HG03060 (cell line): ENCODE measurements around the gene DPYSL5.

ENCODE experiments used
- ATAC-seq: cut with Tn5 transposase; IDR thresholded peaks from one replicate; pipeline ENCODE4 v1.9.1; 2021; ENCODE audit warnings: low read depth, moderate number of reproducible peaks; ENCODE audit not compliant: unreplicated experiment

DPYSL5 gene

DNA sequence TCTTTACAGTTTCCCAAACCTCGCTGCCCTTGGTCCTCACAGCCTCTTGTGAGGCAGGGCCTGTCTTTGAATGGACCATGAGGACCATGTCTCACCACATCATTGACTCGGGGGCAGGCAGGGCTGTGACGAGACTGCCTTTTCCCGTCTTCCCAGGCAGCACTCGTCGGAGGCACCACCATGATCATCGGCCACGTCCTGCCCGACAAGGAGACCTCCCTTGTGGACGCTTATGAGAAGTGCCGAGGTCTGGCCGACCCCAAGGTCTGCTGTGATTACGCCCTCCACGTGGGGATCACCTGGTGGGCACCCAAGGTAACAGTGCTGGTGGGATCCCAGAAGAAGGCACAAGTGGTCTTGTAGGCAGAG is 76.8 kb downstream of the DPYSL5 start:
- ATAC-seq = no peak

DNA sequence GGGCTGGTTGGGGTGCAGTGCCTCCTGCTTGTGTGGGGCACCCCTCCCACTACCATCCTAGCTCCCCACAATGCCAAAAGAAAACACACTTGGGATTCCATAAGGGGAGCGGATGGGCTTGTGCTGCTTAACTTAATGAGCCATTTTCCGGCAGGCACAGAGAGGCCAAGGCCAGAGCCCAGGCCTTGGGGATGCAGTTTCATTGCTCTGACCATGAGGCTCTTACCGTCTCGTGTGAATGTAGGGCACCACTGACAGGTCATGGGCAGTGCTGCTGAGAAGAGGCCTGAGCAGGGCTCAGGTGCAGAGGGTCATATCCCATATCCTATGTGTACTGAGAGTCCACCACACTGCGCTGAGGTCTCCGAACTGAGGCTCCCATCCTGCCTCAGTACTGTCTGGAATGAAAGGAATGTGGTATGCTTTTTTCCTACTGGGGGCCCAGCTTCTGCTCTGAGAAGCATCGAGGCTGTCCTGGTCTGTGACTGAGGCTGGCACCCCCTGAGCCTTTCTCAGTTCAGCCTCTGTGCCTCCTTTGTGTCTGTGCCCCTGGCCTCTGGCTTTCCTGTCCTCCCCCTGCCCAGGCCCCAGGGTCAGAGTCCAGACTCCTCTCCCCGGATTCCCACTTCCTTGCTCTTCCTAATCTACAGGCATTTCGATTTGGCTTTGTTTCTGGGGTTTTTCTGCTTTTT is 77.3 kb downstream of the DPYSL5 start:
- no peak for ATAC-seq

DNA sequence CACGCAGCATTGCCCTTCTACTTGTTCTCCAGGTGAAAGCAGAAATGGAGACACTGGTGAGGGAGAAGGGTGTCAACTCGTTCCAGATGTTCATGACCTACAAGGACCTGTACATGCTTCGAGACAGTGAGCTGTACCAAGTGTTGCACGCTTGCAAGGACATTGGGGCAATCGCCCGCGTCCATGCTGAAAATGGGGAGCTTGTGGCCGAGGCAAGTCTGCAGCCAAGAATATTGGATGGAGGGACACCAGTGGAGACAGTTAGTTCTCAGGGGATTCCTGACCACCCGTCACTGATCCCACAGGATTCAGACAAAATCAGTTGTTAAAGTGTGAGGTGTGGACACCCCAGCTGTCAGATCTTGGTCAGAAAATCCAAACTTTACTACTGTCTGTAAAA is 79.3 kb downstream of the DPYSL5 start:
- ATAC-seq = no peak

DNA sequence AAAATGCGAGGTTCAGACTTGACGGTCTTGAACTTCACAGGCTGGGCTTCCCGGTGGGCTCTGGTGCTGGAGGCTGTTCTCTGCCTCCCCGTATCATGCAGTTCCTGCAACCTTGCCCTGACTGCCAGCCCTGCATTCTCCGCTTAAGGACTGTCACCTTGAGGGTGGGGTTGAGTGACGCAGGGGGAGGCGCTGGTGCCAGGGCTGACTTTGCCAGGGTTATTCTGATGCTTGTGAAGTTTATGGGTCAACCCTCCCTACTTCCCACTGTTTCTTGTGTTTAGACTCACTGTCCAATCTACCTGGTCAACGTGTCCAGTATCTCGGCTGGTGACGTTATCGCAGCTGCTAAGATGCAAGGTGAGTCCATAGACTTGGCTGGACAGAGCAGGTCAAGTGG is 85.0 kb downstream of the DPYSL5 start:
- no peak for ATAC-seq

DNA sequence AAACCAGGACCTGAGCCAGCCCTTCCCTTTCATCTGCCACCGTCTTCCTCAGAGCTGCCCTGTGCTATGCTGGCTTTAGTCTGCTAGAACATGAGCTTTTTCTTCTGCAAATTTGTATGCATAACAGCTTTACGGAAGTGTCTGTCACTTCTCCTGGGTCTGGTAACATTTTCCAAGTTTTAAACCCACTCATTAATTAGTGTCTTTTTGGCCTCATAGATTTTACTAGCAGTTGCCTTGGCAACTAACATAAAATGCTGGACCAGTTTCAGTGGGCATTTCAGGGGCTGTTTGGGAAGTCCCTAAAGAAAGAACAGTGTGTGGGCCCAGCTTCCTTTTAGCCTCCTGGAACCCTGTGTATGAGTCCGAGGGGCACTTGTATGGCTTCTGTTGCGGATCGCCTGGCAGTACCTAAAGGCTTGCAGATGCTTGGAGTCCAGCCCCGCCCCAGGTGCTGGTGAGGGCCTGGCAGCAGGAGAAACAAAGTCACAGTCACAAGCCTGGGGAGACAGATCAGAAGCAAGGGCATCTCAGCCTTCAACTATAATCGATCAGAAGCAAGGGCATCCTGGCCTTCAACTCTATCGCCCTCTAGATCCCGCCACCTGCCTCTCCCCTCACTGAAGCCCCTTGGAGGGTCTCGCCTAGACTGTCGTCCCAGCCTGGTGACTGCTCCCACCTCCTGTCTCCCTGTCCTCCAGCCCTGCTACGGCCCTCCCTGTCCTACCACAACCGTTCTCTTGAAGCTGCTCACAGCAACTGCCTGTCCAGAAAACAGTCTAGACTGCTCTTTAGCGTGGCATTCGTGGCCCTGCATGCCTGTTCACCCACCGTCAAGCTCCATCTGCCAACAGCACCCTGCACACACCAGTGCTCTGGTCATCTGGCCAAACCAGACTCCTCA is 85.8 kb downstream of the DPYSL5 start:
- ATAC-seq = no peak

DNA sequence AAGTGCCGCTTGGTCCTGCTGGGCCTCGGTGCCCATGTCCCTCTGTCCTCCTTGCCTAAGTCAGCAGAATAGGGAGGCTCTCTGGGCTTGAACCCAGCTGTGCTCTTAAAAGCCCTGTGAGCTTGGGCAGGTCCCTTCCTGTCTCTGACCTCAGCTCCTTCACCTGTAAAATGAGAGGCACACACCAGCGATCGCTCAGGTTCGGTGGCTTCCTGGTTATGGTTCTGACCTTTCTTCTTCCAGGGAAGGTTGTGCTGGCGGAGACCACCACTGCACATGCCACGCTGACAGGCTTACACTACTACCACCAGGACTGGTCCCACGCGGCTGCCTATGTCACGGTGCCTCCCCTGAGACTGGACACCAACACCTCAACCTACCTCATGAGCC is 86.4 kb downstream of the DPYSL5 start:
- ATAC-seq = no peak

DNA sequence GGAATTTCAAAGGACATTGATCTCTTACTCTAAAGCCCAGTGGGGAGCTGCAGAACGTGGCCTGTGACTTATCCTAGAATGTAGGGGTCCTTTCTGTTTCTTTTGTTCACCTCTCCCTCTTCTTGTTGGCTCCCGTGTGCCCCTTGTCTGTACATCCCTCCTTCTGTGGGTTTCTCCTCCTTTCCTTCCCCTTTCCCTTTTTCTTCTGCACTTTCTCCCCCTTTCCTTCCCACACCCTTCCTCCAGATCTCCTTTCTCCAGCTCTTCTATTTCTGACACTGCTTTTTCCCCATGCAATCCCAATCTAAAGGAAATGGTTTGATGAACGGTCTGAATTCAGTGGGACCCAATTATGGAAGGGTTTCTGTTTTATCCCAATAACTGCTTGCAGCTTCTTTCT is 87.1 kb downstream of the DPYSL5 start:
- no peak for ATAC-seq

DNA sequence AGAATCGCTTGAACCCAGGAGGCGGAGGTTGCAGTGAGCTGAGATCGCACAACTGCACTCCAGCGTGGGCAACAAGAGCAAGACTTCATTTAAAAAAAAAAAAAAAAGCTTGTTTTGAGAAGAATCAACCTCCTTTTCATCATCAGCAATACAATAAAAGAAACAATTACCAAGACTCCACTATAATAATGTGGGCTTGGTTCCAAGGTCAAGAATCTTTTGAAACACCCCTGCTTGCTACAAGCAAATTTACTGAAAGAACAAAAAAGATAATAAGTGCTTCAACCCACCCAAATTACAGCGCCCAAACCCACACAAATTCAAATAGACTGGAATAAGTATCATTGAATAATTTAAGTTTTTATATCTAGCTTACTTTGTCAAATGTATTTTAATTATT is 88.9 kb downstream of the DPYSL5 start:
- ATAC-seq = no peak

DNA sequence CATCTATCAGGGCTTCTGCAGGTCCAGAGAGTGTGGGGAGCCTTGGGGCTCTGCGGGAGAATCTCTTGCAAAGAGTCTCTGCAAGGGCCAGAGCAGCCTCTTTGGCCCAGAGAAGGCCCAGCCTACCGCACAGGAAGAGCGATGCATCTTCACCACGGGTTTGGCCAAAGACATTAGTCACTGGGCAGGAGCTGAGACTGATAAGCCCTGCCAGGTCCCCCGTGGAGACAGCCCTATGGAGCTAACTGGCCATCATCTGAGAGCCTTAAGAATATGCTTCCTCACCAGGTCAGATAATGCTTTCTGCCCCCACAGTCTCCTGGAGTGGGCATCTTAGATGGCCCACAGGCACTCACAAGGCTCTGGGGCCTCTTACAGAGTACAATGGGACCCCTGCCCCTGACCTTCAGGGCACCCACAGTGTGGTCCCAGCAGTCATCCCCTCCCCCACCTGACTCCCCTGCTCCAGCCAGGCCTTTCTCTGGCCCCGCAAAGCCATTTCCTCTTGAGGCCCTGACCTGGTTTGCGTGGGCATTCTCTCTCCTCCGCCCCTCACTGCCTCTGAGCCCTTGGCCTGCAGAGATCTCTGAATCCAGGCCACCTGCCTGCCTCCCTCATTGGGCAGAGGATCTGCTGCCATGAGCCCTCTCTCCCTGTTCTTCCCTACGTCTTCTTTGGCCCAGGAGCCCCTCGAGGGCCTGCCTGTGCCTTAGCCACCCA is 90.6 kb downstream of the DPYSL5 start:
- ATAC-seq = no peak

DNA sequence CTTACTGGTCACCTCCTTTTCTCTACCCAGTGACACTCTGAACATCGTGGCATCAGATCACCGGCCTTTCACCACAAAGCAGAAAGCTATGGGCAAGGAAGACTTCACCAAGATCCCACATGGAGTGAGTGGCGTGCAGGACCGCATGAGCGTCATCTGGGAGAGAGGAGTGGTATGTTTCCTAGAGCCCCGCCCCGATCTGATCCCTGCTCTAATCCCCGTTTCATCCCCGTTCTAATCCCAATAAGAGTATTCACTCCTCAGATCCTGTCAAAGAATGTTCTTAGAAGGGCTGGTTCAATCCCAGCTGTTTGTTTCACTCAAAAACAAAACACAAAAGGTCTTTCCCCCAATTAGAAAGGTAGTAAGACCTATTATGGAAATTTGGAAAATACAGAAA is 92.1 kb downstream of the DPYSL5 start:
- ATAC-seq = no peak

DNA sequence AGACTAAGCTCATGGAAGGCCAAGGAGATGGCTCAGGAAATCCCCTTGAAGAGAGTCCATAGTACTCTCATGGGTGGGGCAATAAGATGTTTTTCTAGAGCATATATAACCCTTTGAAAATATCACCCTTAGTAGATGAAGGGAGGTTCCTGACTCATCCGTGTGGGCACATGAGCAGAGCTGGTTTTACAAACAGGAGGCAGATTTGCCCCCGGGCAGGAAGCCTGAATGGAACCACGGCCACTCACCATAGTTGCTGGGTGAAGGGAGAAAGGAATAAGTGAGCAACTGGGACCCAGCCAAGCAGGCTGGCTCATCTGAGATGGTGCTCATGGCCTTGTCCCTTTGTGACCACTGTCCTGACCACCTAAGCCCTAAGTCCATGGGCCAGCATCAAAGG is 93.6 kb downstream of the DPYSL5 start:
- no peak for ATAC-seq

DNA sequence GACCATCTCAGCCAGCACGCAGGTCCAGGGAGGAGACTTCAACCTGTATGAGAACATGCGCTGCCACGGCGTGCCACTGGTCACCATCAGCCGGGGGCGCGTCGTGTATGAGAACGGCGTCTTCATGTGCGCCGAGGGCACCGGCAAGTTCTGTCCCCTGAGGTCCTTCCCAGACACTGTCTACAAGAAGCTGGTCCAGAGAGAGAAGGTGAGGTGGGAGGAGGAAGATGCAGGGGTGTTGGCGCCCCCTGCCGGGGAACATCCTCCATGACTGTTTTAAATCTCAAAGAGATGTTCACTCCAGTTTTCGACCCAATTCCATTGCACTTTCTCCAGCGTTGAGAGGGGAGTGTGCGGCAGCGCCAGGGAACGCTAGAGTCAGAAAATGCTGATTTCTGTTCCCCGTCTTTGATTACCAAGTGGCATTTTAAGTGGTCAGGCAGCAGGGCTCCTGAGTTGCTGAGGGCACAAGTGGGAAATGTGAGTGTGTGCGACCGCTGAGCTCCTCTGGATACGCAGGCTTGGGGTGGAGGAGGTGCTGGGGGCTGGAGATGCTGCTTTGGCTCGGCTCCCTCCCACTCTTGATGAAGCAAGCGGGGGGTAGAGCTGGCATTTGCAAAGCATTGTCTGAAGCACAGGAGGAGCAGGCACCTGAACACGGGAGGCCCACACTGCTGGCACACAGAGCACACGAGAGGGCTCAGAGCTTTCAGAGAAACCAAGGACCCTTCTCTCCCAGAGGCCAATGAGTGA is 94.8 kb downstream of the DPYSL5 start:
- ATAC-seq = no peak

DNA sequence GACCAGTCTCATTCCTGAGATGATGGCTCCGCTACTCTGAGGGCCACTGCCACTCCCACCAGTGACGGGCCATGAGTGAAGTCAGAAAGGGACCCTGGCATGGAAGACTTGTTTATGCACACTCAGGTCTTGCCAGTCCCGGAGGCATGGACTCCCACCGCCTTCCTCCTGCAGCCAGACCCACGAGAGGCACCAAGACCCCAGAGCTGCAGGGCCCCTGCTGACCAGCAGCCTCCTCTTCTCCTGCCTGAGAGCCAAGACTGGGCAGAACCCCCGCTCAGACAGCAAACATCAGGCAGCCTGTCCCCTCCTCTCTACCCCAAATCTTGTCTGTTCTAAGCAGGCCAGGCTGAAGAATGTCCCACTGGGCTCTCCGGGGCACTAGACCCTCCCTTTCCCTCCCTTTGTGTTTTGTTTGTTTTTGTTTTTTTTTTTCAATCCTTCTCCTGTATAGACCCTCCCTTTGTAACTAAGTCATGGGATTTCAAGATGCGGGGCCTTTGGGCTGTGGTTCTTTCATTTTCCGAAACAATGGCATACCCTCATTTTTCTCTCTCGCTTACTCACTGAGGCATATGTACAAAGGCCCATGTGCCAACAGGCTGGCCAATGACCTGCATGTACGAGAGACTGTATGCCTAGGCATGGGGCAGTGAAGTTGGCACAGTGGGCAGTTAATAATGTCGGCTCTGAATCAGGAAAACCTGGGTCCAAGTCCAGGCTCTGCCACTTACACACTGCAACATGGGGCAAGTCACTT is 98.2 kb downstream of the DPYSL5 start:
- ATAC-seq = no peak

DNA sequence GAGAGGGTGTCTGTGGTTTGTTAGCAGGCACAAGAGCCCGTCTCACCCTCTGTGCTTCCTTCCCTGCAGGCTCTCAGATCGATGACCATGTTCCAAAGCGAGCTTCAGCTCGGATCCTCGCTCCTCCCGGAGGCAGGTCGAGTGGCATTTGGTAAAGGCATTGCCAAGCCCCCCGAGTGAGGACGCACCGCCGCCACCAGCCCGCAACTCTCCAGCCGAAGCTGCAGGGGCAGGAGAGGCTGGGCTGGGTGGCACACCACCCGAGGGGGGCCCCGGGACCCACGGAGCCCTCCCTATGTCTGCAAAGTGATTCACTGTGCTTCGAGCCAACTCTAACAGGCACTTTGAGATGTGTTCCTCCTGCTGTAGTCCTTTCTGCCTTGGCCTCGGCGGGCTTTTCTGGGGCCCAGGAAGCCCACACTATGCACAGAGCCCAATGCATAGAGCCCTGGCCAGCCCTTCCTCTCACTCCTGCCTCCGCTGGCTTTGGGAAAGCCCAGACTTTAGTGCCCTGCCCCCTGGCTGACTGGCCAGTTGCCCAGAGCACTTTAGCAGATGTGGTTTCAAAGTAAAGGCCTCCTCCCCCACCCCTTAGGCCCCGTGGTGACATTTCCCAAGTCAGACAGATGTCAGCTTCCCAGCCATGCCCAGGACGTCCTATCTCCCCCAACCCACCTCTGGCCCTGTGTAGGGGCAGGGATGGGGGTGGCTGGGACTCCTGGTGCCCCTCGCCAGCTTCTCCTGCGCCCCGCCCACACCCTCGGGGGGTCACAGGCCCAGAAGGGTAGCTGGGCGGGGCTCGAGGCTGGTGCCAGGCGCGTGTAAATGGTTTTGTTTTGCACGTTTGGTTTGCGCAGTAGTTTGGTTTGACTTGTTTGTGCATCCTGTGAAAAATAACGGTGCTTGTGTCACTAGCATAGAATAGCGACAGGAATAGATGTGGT is 99.2 kb downstream of the DPYSL5 start:
- ATAC-seq = no peak

DNA sequence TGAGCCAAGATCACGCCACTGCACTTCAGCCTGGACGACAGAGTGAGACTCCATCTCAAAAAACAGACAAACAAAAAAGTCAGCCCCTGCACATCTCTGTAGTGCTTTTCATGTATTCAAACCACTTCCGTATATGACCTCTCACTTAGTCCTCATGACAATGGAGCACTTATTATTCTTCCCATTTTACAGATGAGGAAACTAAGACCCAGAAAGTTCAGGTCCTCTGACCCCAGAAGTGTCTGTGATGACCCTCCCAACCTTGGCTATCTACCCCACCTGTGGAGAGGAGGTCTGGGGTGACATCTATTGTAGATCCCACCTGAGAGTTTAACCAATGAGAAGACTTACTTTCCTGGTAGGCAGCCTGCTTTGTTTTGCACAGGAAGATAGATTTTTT is 100.9 kb downstream of the DPYSL5 start:
- no peak for ATAC-seq

DNA sequence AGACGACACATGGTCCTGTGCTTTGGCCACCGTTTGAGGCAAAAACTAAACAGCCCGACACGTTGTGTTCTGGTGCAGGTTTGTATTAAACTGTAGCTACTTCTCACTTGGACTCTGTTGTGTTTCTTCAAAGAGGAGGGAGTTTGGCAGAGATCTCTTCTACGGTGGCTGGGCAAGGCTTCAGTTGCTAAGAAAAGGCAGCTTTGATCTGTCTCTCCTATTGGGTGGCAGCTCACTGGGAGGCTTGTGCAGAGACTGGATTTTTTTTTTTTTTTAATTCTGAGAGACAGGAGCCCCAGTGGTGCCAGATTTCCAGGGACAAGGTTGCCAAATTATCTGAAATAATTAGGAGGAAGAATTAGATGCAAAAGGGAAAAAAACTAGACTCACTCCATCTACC is 102.3 kb downstream of the DPYSL5 start:
- no peak for ATAC-seq

DNA sequence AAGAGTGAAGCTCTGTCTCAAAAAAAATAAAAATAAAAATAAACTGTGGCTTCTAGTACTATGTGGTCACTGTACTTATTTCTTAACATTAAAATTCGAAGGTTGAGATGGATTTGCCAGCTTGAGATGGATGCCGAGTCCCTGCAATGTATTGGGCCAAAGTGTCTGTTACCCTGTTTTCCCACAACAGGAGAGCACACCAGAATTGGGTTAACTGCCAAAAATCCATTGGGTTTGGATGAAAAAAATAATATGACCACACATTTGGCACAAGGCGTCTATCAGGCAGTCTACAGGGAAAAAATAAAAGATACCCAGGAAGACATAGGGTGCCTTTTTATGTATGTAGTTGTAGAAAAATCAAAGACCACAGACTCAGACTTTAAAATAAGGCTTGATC is 103.3 kb downstream of the DPYSL5 start:
- ATAC-seq = no peak

DNA sequence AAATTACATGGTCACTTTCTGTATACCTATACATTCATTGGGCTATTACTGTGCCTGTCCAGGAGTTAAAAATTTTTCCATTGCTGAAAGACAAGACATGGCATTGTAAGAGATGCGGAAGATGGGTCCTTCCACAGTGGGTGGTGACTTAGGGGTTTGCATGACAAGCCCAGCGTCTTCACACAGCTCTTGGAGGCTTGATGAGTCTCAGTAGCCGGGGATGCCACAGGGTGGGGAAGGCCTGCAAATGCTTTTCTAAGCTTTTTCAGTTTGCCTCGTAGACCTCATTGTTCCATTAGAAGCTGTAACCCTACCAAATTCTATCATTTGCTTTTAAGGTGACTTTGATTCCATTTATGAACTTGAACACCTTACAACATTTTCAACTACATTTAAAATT is 104.4 kb downstream of the DPYSL5 start:
- ATAC-seq = no peak

DNA sequence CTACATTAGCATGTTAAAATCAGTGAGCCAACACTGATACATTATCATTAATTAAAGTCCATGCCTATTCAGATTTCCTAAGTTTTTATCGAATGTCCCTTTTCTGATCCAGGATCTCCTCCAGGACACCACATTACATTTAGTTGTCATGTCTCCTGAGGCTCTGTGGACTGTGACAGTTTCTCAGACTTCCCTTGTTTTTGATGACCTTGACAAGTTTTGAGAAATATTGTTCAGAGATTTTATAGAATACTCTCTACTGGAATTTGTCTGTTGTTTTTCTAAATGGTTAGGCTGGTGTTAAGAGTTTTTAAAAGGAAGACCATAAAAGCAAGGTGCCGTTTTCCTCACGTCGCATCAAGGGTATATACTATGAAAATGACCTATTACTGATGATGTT is 106.2 kb downstream of the DPYSL5 start:
- no peak for ATAC-seq
